G401.6 (cell line): ENCODE results near the gene ALPL.
"Not testable (repeated sequence)": the region's sequence is repeated elsewhere in the genome, so short reads cannot be mapped to it uniquely, and the experiment has no call there.

Source experiments
- FAIRE-seq: peaks from 2 replicates; lab custom pipeline; 2012; peaks lifted over from hg19 to GRCh38; lab: Jason Lieb, UNC

The ALPL gene

GRCh38 chr1:21507511-21508270, 1.5 kb upstream of the ALPL start:
- no peak for FAIRE-seq

- FAIRE-seq = no peak
Measured at GRCh38 chr1:21508580-21509350, 458 bp upstream of the ALPL start.

DNA sequence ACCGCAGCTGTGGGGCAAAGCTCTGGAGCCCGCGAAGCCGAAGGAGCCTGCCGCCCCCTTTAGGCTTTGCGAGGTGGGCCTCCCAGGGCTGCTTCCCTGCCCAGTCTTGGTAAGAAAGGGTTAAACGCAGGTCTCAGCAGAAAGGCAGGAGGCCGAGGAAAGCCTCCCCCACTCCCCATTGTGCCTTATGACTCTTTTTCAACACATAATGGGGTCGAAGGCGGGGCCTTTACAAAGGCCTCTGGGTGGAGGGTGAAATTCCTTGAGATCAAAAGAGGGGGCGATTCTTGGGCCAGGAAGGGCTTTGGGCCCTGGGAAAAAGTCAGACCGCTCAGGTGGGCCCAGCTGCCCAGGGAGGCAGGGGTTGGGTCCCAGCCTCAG, 880 bp downstream of the ALPL start:
- no peak for FAIRE-seq

DNA sequence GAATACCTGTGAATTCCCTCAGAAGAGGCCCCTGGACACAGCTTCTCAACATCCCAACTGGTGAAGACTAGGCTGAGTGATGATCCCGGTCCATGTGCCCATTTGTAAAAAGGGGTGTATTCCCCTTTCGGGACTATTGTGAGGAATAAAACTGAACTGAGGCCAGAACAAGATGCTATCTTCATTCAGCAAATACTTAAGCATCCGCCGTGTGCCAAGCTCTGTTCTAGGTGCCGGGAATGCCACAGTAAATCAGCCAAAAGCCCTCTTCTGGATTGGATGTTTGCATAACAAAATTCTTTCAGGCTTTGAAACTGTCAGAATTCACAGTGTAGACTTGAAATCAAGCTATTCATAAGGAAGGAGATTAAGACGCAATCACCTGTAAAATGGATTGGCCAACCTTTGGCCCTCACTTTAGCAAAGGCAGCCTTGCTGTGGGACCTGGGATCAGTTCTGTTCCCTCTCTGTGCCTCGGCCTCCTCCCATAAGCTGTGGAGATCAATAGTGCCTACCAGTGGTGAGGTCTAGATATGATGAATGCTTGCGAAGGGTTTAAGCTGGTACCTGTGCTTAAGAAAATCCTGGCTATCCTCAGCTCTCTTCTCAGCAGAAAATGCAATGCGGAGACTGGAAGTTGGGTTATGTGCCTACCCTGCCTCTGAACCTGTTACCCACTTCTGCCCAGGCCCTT, 1.8 kb downstream of the ALPL start:
- no peak for FAIRE-seq

DNA sequence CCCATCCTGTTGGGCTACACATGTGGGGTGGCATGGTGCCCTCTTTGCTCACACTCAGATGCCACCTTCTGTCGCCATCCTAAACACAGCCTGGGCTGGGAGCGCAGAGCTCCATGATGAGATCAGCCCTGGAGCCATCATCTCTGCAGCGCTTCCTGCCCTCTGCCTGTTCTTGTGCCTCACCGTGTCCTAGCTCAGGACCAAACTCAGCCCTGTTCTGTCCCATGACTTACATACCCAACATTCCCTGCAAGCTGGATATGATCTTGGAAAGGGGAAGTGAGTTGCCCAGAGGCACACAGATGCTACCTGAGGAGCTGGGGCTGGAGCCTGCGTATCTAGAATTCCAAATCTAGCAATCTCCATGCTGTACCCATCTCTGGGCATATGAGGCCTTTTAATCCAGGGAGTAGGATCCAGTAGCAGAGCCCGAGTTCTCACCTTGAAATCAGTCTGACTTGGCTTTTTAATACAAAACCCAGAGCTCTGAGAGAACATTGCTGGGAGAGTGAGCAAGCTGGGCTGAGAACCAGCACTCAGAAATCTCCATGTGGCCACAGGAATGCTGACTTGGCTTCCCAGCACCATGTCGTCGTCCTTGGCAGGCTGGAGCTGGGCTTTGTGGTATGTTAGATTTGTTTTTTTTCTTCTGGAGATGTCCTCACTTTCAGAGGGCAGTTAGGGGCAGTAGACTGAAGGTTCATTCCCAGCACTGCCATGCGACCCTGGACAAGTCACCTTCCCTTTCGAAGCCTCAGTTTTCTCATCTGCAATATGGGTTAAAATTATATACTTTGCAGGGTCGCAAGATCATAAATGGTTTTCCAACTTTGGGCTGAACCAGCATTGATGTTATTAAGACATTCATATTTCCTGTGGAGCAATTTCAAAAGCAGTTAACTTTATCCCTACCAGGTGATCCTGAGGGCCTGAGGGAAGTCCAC, 2.6 kb downstream of the ALPL start:
- no peak for FAIRE-seq

- FAIRE-seq = no peak
Measured at GRCh38 chr1:21514245-21514644, 5.0 kb downstream of the ALPL start.

- FAIRE-seq = no peak
Measured at GRCh38 chr1:21517161-21517589, 8.0 kb downstream of the ALPL start.

DNA sequence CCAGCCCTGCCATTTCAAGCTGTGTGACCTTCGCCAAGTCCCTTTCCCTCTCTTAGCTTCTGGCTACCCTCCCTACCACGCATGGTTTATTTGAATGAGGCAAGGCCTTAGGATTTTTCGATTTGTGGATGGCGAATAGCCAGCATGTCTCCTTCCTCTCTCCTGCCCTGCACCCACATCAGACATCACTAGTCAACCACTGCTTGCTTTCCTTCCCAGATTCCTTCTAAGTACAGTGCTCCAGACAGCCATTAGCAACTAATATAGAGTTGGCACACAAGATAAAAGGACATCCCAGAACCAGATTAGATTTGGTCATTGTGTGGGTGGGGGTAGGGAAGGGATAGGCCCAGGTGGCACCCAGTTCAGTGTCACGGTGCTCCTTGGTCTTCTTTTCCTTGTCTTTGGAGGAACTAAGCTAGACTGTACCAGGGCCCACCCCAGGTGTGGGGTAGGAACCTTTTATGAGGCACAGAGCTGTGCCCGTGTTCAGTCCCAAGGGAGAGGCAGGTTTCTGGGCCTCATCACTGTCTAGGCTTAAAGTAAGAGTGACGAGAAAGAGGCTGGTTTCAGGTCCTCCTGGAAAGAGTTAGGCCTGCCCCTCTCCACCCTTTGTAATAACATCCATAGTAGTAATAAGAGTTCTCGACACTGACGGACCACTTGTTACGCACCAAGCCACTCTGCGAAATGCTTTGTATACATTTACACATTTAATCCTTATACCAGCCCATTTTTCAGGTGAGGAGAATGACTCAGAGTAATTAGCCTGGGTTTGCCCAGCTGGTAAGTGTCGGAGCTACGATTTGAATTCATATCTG, 8.6 kb downstream of the ALPL start:
- no peak for FAIRE-seq

- no peak for FAIRE-seq
Measured at GRCh38 chr1:21518774-21519455, 9.7 kb downstream of the ALPL start.

DNA sequence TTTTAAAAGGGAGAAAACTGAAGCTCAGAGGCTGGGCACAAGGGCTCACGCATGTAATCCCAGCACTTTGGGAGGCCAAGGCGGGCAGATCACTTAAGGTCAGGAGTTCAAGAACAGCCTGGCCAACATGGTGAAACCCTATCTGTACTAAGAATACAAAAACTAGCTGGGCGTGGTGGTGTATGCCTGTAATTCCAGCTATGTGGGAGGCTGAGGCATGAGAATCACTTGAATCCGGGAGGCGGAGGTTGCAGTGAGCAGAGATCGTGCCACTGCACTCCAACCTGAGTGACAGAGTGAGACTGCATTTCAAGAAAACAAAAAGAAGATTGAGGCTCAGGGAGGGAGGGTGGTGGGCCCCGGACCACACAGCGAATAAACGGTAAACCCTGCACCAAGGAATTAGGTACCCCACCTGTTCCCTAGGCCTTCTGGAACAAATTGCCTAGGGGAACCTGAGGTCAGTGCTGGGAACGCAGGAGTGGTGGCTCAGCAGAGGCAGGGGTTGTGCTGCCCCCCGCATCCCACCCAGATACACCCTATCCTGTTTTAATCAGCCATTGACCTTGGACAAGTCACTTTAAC, 10.4 kb downstream of the ALPL start:
- FAIRE-seq = not testable (repeated sequence)

DNA sequence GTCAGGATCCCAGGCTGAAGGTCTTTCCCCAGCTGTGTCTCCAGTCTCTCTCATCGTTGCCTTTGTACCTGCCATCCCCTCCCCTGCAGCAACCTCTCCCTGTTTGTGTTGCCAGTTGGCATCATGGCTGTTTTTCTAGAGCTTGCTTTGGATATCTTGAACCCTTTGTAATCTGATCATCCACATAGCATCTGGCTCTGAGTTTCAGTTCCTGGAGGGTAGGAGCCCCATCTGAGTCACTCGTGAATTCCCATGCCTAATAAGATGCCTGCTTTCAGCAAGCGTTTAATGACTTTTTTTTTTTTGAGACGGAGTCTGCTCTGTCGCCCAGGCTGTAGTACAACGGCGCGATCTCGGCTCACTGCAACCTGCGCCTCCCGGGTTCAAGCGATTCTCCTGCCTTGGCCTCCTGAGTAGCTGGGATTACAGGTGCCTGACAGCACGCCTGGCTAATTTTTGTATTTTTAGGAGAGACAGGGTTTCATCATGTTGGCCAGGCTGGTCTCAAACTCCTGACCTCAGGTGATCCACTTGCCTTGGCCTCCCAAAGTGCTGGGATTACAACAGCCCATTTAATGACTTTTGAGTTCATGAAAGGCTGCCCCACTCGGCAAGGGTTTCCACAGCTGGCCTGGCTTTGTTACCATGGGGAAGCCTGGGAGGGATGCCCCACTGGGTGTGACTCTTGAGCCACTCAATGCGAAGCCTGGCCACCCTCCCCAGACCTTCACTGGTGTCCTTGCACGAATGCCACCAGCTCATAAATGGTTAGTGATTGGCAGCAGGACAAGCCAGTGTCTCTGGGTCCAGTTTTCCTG, 11.9 kb downstream of the ALPL start:
- FAIRE-seq = no peak

DNA sequence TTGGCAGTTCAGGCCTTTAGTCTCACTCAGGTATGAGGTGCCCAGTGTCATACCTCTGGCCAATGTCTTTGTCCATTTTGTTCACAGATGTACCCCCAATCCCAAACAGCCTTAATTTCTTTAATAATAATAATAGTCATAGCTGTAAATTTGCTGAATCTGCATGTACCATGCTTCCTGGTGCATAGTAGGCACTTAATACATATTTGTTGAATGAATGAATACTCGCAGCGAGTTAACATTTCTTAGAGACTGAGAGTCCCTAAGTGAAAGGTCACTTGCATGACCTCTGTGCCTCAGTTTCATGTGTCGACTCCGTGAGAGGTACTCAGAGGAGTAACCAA, 12.5 kb downstream of the ALPL start:
- FAIRE-seq = no peak

DNA sequence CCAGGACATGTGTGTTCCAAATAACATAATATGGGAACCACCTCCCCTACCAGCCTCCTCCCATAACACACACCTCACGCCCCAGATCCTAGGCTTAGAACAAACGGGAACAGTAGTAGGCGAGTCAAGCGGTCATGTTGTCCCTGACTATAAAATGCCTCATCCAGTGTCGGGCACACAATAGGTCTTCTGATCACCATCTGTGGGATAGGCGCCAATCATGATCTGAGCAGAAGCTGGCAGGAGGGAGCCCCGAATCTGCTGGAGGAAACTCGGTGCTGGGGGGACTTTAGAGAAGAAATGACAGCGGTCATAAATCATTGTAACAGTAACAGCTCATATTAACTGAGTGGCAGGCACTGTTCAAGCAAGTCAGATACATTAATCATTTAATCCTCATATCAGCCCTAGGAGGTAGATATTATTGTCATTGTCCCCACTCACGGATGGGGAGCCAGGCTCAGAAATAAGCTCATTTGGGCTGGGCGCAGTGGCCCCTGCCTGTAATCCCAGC, 13.4 kb downstream of the ALPL start:
- FAIRE-seq = no peak

- no peak for FAIRE-seq
Measured at GRCh38 chr1:21523297-21523813, 14.1 kb downstream of the ALPL start.

- no peak for FAIRE-seq
Measured at GRCh38 chr1:21524220-21524619, 15.0 kb downstream of the ALPL start.

GRCh38 chr1:21524686-21525339, 15.6 kb downstream of the ALPL start:
- no peak for FAIRE-seq

DNA sequence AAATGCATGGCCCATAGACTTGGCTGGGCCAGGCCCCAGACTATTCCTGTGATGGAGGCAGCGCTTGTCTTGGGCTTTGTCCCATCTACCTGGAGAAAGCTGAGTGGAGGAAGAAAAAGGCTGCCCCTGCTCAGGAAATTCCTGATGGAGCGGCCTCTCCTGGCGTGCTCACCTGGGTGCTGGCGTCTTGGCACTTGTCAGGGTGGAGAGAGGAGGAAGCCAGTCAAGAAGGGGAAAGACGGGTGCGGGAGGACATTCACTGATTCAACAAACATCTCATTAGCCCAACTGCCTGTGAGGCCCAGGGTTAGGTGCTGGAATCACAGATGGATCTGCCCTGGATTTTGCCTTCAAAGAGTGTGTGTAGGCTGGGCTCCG, 16.1 kb downstream of the ALPL start:
- FAIRE-seq = no peak

GRCh38 chr1:21526441-21526840, 17.2 kb downstream of the ALPL start:
- FAIRE-seq = no peak
